Measurements from ENCODE around the gene MARCHF3. TPM values are rescaled to one million over a fixed set of nuclear protein-coding genes. Genes with fewer than 3 reads are reported as not detected.

The MARCHF3 gene
- total RNA-seq, 4 donors from 2014 or later: 1.7 to 13.9 (median 2.5) TPM

GRCh38 chr5:126920291-126920690 is 110.1 kb downstream of the MARCHF3 start:
- no peak for DNase-seq (ENCODE audit: extremely low spot score)
- no peaks in the 10 kb centered on the region for H3K27me3 ChIP-seq
- H3K36me3 ChIP-seq: peaks cover 0 to 3% (median 0%) of the 10 kb centered on the region in 4 donors
- WGBS: 34% methylated on average over 5 of the region's 5 CpGs
- no peak for TF ChIP-seq EP300 (IDR thresholded peaks at IDR 0.05)
- TF ChIP-seq, protein P1, sequence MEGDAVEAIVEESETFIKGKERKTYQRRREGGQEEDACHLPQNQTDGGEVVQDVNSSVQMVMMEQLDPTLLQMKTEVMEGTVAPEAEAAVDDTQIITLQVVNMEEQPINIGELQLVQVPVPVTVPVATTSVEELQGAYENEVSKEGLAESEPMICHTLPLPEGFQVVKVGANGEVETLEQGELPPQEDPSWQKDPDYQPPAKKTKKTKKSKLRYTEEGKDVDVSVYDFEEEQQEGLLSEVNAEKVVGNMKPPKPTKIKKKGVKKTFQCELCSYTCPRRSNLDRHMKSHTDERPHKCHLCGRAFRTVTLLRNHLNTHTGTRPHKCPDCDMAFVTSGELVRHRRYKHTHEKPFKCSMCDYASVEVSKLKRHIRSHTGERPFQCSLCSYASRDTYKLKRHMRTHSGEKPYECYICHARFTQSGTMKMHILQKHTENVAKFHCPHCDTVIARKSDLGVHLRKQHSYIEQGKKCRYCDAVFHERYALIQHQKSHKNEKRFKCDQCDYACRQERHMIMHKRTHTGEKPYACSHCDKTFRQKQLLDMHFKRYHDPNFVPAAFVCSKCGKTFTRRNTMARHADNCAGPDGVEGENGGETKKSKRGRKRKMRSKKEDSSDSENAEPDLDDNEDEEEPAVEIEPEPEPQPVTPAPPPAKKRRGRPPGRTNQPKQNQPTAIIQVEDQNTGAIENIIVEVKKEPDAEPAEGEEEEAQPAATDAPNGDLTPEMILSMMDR (IDR thresholded peaks at IDR 0.05): no peak
- no peak for TF ChIP-seq POLR2A (IDR thresholded peaks at IDR 0.05; ENCODE audit: low read depth)
- no peaks in the 10 kb centered on the region for H3K9me3 ChIP-seq
- no peak overlapping the region for H3K4me3 ChIP-seq
- intact Hi-C loops (cut with DNase I): no loop called here
- H3K4me1 ChIP-seq: peaks cover 0 to 35% (median 7%) of the 10 kb centered on the region in 4 donors
- no peak overlapping the region for H3K27ac ChIP-seq (replicated peaks in 1 of 4)

- no peaks in the 10 kb centered on the region for H3K27me3 ChIP-seq
- H3K9me3 ChIP-seq: no peaks in the 10 kb centered on the region
- WGBS: 93% methylated on average over 7 of the region's 7 CpGs
- peaks cover 0 to 35% (median 7%) of the 10 kb centered on the region in 4 donors for H3K4me1 ChIP-seq
- intact Hi-C loops (cut with DNase I): no loop called here
- H3K27ac ChIP-seq (replicated peaks in 1 of 4): no peak overlapping the region
- peaks cover 0 to 8% (median 0%) of the 10 kb centered on the region in 4 donors for H3K36me3 ChIP-seq
- H3K4me3 ChIP-seq: no peak overlapping the region
- no peak for DNase-seq (ENCODE audit: extremely low spot score)
- no peak for TF ChIP-seq POLR2A (IDR thresholded peaks at IDR 0.05; ENCODE audit: low read depth)
- TF ChIP-seq, protein P1 (IDR thresholded peaks at IDR 0.05): no peak
- TF ChIP-seq POLR2AphosphoS5 (IDR thresholded peaks at IDR 0.05): no peak
- TF ChIP-seq EP300 (IDR thresholded peaks at IDR 0.05): no peak
Observed at GRCh38 chr5:126919566-126919965, 110.8 kb downstream of the MARCHF3 start.

- DNase-seq (ENCODE audit: extremely low spot score): no peak
- no peak overlapping the region for H3K4me3 ChIP-seq
- peaks cover 0 to 35% (median 7%) of the 10 kb centered on the region in 4 donors for H3K4me1 ChIP-seq
- H3K27ac ChIP-seq (replicated peaks in 1 of 4): no peak overlapping the region
- no peaks in the 10 kb centered on the region for H3K9me3 ChIP-seq
- H3K27me3 ChIP-seq: no peaks in the 10 kb centered on the region
- H3K36me3 ChIP-seq: peaks cover 0 to 8% (median 0%) of the 10 kb centered on the region in 4 donors
- no peak for TF ChIP-seq POLR2AphosphoS5 (IDR thresholded peaks at IDR 0.05)
- TF ChIP-seq EP300 (IDR thresholded peaks at IDR 0.05): no peak
- TF ChIP-seq, protein P1 (IDR thresholded peaks at IDR 0.05): no peak
- intact Hi-C loops (cut with DNase I): no loop called here
- 89% methylated on average over 3 of the region's 3 CpGs for WGBS
Observed at GRCh38 chr5:126918615-126918957, 111.8 kb downstream of the MARCHF3 start.

- DNase-seq (ENCODE audit: extremely low spot score): no peak
- Histone ChIP-seq H3K9me3 (no peaks in the 10 kb centered on the region), H3K27ac (replicated peaks in 1 of 4) (no peak overlapping the region), H3K27me3 (no peaks in the 10 kb centered on the region), H3K4me3 (no peak overlapping the region), H3K4me1 (peaks cover 0 to 35% (median 7%) of the 10 kb centered on the region in 4 donors), H3K36me3 (peaks cover 0 to 8% (median 0%) of the 10 kb centered on the region in 4 donors)
- intact Hi-C loops (cut with DNase I): no loop called here
- TF ChIP-seq POLR2A (IDR thresholded peaks at IDR 0.05; ENCODE audit: low read depth): no peak
- no peak for TF ChIP-seq POLR2AphosphoS5 (IDR thresholded peaks at IDR 0.05)
- 64% methylated on average over 9 of the region's 9 CpGs for WGBS
Observed at GRCh38 chr5:126917918-126918614, 112.3 kb downstream of the MARCHF3 start.

DNA sequence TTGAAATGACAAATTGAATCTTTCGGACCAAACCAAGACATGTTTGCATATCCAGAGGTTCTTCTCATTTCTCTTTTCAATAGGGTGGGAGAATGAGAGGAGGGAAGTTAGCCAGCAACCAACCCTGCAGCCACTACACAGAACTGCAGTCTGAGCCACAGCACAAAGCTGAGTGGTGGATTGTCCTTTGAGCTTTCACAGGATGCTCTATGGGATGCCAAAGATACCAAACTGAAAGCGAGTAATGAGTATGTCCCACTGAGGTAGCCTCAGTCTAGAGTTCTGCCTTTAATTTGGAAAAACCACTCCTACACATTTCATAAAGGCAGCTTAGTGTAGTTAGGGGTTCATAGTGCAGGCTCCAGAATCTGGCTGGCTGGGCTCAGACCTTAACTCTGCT is 114.9 kb downstream of the MARCHF3 start:
- no peak overlapping the region for H3K27ac ChIP-seq (replicated peaks in 1 of 4)
- intact Hi-C loops (cut with DNase I): no loop called here
- no peaks in the 10 kb centered on the region for H3K9me3 ChIP-seq
- no peaks in the 10 kb centered on the region for H3K27me3 ChIP-seq
- no peak for TF ChIP-seq POLR2A (IDR thresholded peaks at IDR 0.05; ENCODE audit: low read depth)
- no peak for TF ChIP-seq POLR2AphosphoS5 (IDR thresholded peaks at IDR 0.05)
- TF ChIP-seq EP300 (IDR thresholded peaks at IDR 0.05): no peak
- TF ChIP-seq, protein P1 (IDR thresholded peaks at IDR 0.05): no peak
- H3K4me1 ChIP-seq: peaks cover 0 to 19% (median 5%) of the 10 kb centered on the region in 4 donors
- no peak for DNase-seq (ENCODE audit: extremely low spot score)
- peaks cover 0 to 16% (median 0%) of the 10 kb centered on the region in 4 donors for H3K36me3 ChIP-seq
- no peak overlapping the region for H3K4me3 ChIP-seq
- WGBS: 92% methylated on average over 2 of the region's 2 CpGs

Measured in esophagus muscularis mucosa (tissue), 4 donors.